HEK293 (cell line): ENCODE data around the gene PAK2.

Experiments
- CTCF ChIA-PET: fragments of 350-600 bp; formaldehyde crosslinking; extraction: SDS; loops from one replicate; lab custom pipeline; 2021; ENCODE audit warnings: antibody characterized with exemption; lab: Yijun Ruan, JAX
- POLR2A ChIA-PET: fragments of 300-600 bp; formaldehyde crosslinking; extraction: SDS; loops from one replicate; lab custom pipeline; 2020; ENCODE audit warnings: antibody characterized with exemption, inconsistent platforms; lab: Yijun Ruan, JAX
- H3K27ac ChIP-seq: fragments of 200-500 bp; sonication (Bioruptor generic); 2 replicates; pipeline ENCODE4 v1.5.1; 2014; ENCODE audit warnings: low read depth, low read length, control low read depth, inconsistent platforms; ENCODE audit errors: extremely low read depth
- H3K36me3 ChIP-seq, 2 experiments: fragments of 200-500 bp in 1 of 2; sonication (Bioruptor generic) in 1 of 2; 1 replicate in 1 of 2; 2 replicates in 1 of 2; pipeline ENCODE4 v1.5.1; 2014 to 2017; ENCODE audit warnings: inconsistent platforms in 2 of 2, low read length in 2 of 2; ENCODE audit not compliant: control insufficient read depth in 2 of 2, insufficient read depth in 1 of 2
- H3K4me1 ChIP-seq: fragments of 200-500 bp; sonication (Bioruptor generic); 2 replicates; pipeline ENCODE4 v1.5.1; 2014; ENCODE audit warnings: mild to moderate bottlenecking, low read length, inconsistent platforms; ENCODE audit not compliant: control insufficient read depth, insufficient read depth
- H3K4me3 ChIP-seq: 2 replicates; pipeline ENCODE4 v1.5.1; 2011; ENCODE audit warnings: low read depth, mild to moderate bottlenecking, control low read depth, low read length, moderate library complexity
- H3K9me3 ChIP-seq: fragments of 200-500 bp; sonication (Bioruptor generic); 2 replicates; pipeline ENCODE4 v1.5.1; 2014; ENCODE audit warnings: low read depth, low read length, inconsistent platforms; ENCODE audit not compliant: control insufficient read depth, insufficient read depth
- EGR2 ChIP-seq: fragments of 450-650 bp; formaldehyde crosslinking; IDR thresholded peaks from 2 replicates; pipeline ENCODE4 v1.5.1; 2016; ENCODE audit warnings: low read depth, missing biosample characterization, missing genetic modification characterization
- GFI1B ChIP-seq: fragments of 450-650 bp; formaldehyde crosslinking; IDR thresholded peaks from 2 replicates; pipeline ENCODE4 v1.5.1; 2016; ENCODE audit warnings: missing biosample characterization, missing genetic modification characterization
- GLIS2 ChIP-seq: fragments of 450-650 bp; formaldehyde crosslinking; IDR thresholded peaks from 2 replicates; pipeline ENCODE4 v1.5.1; 2016; ENCODE audit warnings: missing biosample characterization, missing genetic modification characterization
- HOXD13 ChIP-seq: sonication (generic); formaldehyde crosslinking; IDR thresholded peaks from 2 replicates; pipeline ENCODE4 v1.8.0; 2022; ENCODE audit warnings: missing genetic modification reagents, borderline replicate concordance
- IKZF3 ChIP-seq: fragments of 450-650 bp; IDR thresholded peaks from 2 replicates; pipeline ENCODE4 v1.5.0; 2018; ENCODE audit warnings: missing biosample characterization, mild to moderate bottlenecking, missing genetic modification characterization, moderate library complexity
- YY2 ChIP-seq: fragments of 450-650 bp; formaldehyde crosslinking; IDR thresholded peaks from 2 replicates; pipeline ENCODE4 v1.5.1; 2016; ENCODE audit warnings: missing biosample characterization, missing genetic modification characterization
- ZFP69B ChIP-seq: fragments of 450-650 bp; formaldehyde crosslinking; IDR thresholded peaks from 2 replicates; pipeline ENCODE4 v1.5.1; 2016; ENCODE audit warnings: missing biosample characterization, missing genetic modification characterization
- ZNF112 ChIP-seq: fragments of 450-650 bp; formaldehyde crosslinking; IDR thresholded peaks from 2 replicates; pipeline ENCODE4 v1.5.0; 2017; ENCODE audit warnings: missing biosample characterization, missing genetic modification characterization
- ZNF114 ChIP-seq: fragments of 450-650 bp; formaldehyde crosslinking; IDR thresholded peaks from 2 replicates; pipeline ENCODE4 v1.5.0; 2017; ENCODE audit warnings: missing biosample characterization, missing genetic modification characterization
- ZNF138 ChIP-seq: fragments of 450-650 bp; formaldehyde crosslinking; IDR thresholded peaks from 2 replicates; pipeline ENCODE4 v1.5.1; 2016; ENCODE audit warnings: missing biosample characterization, missing genetic modification characterization, borderline replicate concordance
- ZNF155 ChIP-seq: fragments of 450-650 bp; formaldehyde crosslinking; IDR thresholded peaks from 2 replicates; pipeline ENCODE4 v1.5.1; 2016; ENCODE audit warnings: missing biosample characterization, missing genetic modification characterization
- ZNF16 ChIP-seq: fragments of 450-650 bp; formaldehyde crosslinking; IDR thresholded peaks from 2 replicates; pipeline ENCODE4 v1.5.1; 2016; ENCODE audit warnings: low read depth, missing biosample characterization, missing genetic modification characterization
- ZNF169 ChIP-seq: fragments of 450-650 bp; formaldehyde crosslinking; IDR thresholded peaks from 2 replicates; pipeline ENCODE4 v1.5.1; 2016; ENCODE audit warnings: missing biosample characterization, missing genetic modification characterization
- ZNF571 ChIP-seq: fragments of 450-650 bp; formaldehyde crosslinking; IDR thresholded peaks from 2 replicates; pipeline ENCODE4 v1.5.0; 2017; ENCODE audit warnings: missing biosample characterization, missing genetic modification characterization
- ZNF610 ChIP-seq: fragments of 450-650 bp; formaldehyde crosslinking; IDR thresholded peaks from 2 replicates; pipeline ENCODE4 v1.5.1; 2016; ENCODE audit warnings: missing biosample characterization, missing genetic modification characterization, borderline replicate concordance
- ZNF660 ChIP-seq: fragments of 450-650 bp; IDR thresholded peaks from 2 replicates; pipeline ENCODE4 v1.5.1; 2018; ENCODE audit warnings: missing biosample characterization, mild to moderate bottlenecking, missing genetic modification characterization
- ZNF670 ChIP-seq: fragments of 450-650 bp; formaldehyde crosslinking; IDR thresholded peaks from 2 replicates; pipeline ENCODE4 v1.5.1; 2016; ENCODE audit warnings: missing biosample characterization, missing genetic modification characterization, low read depth
- ZNF747 ChIP-seq: fragments of 450-650 bp; formaldehyde crosslinking; IDR thresholded peaks from 2 replicates; pipeline ENCODE4 v1.5.1; 2016; ENCODE audit warnings: missing biosample characterization, missing genetic modification characterization
- ZNF785 ChIP-seq: fragments of 450-650 bp; formaldehyde crosslinking; IDR thresholded peaks from 2 replicates; pipeline ENCODE4 v1.5.1; 2016; ENCODE audit warnings: missing biosample characterization, missing genetic modification characterization
- TF ChIP-seq, protein P1 (sequence below): fragments of 450-650 bp; formaldehyde crosslinking; IDR thresholded peaks from 2 replicates; pipeline ENCODE4 v1.5.1; 2016; ENCODE audit warnings: missing biosample characterization, missing genetic modification characterization, borderline replicate concordance
- TF ChIP-seq, protein P2 (sequence below): fragments of 450-650 bp; formaldehyde crosslinking; IDR thresholded peaks from 2 replicates; pipeline ENCODE4 v1.5.1; 2017; ENCODE audit warnings: missing biosample characterization, missing genetic modification characterization

The PAK2 gene

DNA sequence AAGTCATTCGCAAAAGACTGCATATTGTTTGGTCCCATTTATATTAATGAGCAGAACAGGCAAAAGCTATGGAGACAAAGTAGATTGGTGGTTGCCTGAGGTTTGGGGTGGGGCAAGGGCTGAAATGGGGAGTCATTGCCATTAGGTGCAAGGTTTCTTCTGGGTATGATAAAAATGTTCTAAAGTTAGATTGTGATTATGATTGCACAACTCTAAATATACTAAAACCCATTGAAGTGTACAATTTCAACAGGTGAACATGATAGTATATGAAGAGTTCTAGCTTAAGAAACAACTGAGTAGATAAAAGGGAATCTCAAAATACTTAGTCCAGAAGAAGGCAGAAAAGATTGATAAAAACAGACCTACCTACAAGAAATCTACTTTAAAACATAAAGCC, 56.7 kb downstream of the PAK2 start:
- H3K27ac ChIP-seq, result no peak overlapping the region
- ChIA-PET CTCF (interaction anchor here (0.6 kb wide), 1 partner anchor 713 kb away, joined by 3 read pairs; no protein-coding TSS in a partner anchor), POLR2A (no interaction called here)
- no peak overlapping the region for H3K4me3 ChIP-seq
- no peaks in the 10 kb centered on the region for H3K4me1 ChIP-seq
- H3K9me3 ChIP-seq, result no peaks in the 10 kb centered on the region
- H3K36me3 ChIP-seq, result peaks cover 0 to 3% of the 10 kb centered on the region in 2 experiments; a peak in 1 of 3 replicates
- no peak for TF ChIP-seq ZNF747 (tag by site-specific recombination)
- TF ChIP-seq ZNF571 (tag by site-specific recombination), result no peak
- no peak for TF ChIP-seq ZNF112 (tag by site-specific recombination)
- TF ChIP-seq IKZF3, result no peak
- TF ChIP-seq ZNF610 (tag by site-specific recombination), result no peak
- no peak for TF ChIP-seq ZNF16 (tag by site-specific recombination)
- TF ChIP-seq ZNF114 (tag by site-specific recombination), result no peak
- no peak for TF ChIP-seq ZNF670
- TF ChIP-seq, protein P1, sequence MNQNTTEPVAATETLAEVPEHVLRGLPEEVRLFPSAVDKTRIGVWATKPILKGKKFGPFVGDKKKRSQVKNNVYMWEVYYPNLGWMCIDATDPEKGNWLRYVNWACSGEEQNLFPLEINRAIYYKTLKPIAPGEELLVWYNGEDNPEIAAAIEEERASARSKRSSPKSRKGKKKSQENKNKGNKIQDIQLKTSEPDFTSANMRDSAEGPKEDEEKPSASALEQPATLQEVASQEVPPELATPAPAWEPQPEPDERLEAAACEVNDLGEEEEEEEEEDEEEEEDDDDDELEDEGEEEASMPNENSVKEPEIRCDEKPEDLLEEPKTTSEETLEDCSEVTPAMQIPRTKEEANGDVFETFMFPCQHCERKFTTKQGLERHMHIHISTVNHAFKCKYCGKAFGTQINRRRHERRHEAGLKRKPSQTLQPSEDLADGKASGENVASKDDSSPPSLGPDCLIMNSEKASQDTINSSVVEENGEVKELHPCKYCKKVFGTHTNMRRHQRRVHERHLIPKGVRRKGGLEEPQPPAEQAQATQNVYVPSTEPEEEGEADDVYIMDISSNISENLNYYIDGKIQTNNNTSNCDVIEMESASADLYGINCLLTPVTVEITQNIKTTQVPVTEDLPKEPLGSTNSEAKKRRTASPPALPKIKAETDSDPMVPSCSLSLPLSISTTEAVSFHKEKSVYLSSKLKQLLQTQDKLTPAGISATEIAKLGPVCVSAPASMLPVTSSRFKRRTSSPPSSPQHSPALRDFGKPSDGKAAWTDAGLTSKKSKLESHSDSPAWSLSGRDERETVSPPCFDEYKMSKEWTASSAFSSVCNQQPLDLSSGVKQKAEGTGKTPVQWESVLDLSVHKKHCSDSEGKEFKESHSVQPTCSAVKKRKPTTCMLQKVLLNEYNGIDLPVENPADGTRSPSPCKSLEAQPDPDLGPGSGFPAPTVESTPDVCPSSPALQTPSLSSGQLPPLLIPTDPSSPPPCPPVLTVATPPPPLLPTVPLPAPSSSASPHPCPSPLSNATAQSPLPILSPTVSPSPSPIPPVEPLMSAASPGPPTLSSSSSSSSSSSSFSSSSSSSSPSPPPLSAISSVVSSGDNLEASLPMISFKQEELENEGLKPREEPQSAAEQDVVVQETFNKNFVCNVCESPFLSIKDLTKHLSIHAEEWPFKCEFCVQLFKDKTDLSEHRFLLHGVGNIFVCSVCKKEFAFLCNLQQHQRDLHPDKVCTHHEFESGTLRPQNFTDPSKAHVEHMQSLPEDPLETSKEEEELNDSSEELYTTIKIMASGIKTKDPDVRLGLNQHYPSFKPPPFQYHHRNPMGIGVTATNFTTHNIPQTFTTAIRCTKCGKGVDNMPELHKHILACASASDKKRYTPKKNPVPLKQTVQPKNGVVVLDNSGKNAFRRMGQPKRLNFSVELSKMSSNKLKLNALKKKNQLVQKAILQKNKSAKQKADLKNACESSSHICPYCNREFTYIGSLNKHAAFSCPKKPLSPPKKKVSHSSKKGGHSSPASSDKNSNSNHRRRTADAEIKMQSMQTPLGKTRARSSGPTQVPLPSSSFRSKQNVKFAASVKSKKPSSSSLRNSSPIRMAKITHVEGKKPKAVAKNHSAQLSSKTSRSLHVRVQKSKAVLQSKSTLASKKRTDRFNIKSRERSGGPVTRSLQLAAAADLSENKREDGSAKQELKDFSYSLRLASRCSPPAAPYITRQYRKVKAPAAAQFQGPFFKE (tag by site-specific recombination), result no peak
- no peak for TF ChIP-seq GFI1B (tag by site-specific recombination)
- no peak for TF ChIP-seq GLIS2
- no peak for TF ChIP-seq ZNF660 (tag by site-specific recombination)
- TF ChIP-seq YY2, result no peak
- TF ChIP-seq ZNF785 (tag by site-specific recombination), result no peak
- no peak for TF ChIP-seq ZFP69B
- TF ChIP-seq ZNF138, result no peak
- no peak for TF ChIP-seq EGR2 (tag by site-specific recombination)

DNA sequence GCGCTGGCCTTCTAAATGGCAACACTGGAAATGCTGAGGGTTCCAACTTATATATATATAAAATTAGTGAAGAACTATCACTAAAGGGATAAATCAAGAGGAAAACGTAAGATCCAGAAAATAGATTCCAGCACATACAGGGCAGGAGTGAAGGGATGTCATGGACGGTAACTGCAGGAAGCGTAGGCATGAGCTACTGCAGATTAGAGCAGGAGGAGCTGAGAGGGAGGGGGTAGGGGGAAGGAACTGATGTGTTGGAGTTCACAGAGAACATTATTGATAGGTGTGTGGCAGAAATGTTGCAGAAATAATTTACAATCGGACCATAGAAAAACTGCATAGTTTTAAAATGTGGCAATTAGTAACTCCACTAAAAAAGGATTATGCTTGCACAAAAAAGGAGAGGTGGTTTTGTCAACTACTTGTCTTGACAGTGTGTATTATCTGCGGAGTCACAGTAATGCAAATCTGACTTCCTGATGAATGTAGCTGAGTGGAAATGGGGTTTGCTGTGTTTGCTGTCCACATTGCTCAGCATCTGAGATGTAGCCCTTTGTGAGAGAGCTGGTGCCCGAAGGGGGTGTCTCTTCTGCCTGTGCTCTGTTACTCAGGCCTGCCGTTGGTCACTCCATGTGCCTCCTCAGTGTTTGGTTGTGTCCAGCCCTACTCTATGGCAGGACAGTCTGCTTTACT, 61.2 kb downstream of the PAK2 start:
- TF ChIP-seq ZNF155 (tag by site-specific recombination) (no peak), ZNF169 (tag by site-specific recombination) (no peak), HOXD13 (CRISPR knock-in tag) (no peak)
- TF ChIP-seq, protein P2, sequence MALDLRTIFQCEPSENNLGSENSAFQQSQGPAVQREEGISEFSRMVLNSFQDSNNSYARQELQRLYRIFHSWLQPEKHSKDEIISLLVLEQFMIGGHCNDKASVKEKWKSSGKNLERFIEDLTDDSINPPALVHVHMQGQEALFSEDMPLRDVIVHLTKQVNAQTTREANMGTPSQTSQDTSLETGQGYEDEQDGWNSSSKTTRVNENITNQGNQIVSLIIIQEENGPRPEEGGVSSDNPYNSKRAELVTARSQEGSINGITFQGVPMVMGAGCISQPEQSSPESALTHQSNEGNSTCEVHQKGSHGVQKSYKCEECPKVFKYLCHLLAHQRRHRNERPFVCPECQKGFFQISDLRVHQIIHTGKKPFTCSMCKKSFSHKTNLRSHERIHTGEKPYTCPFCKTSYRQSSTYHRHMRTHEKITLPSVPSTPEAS (tag by site-specific recombination), result no peak
- TF ChIP-seq, all 188 proteins: peak for 0
- Histone ChIP-seq H3K27ac (no peak overlapping the region), H3K9me3 (no peaks in the 10 kb centered on the region), H3K4me1 (no peaks in the 10 kb centered on the region), H3K4me3 (no peak overlapping the region), H3K36me3 (peaks cover 0 to 19% of the 10 kb centered on the region in 2 experiments)
- ChIA-PET POLR2A (no interaction called here), CTCF (interaction anchor here (1.0 kb wide), 1 partner anchor 37 kb away, joined by 4 read pairs; no protein-coding TSS in a partner anchor)
